Measurements from ENCODE around the gene MED8.
"Not testable (repeated sequence)": the region's sequence is repeated elsewhere in the genome, so short reads cannot be mapped to it uniquely, and the experiment has no call there.

MED8 gene

GRCh38 chr1:43421976-43422750 is 32.6 kb upstream of the MED8 start:
- DNase-seq: no peak

GRCh38 chr1:43421396-43421795 is 31.8 kb upstream of the MED8 start:
- no peak for DNase-seq

GRCh38 chr1:43420874-43421273 is 31.3 kb upstream of the MED8 start:
- DNase-seq: no peak

- no peak for DNase-seq
Measured at GRCh38 chr1:43419627-43420425, 30.2 kb upstream of the MED8 start.

- no peak for DNase-seq
Measured at GRCh38 chr1:43418858-43419257, 29.3 kb upstream of the MED8 start.

GRCh38 chr1:43415901-43416300 is 26.3 kb upstream of the MED8 start:
- DNase-seq: no peak

- DNase-seq: peak; percentile 91
Measured at GRCh38 chr1:43414634-43415223, 25.1 kb upstream of the MED8 start.

- not testable (repeated sequence) for DNase-seq
Measured at GRCh38 chr1:43413426-43413825, 23.8 kb upstream of the MED8 start.

- no peak for DNase-seq
Measured at GRCh38 chr1:43410571-43410970, 21.0 kb upstream of the MED8 start.

GRCh38 chr1:43405876-43406234 is 16.3 kb upstream of the MED8 start:
- no peak for DNase-seq

- peak; percentile 95 for DNase-seq
Measured at GRCh38 chr1:43405219-43405875, 15.7 kb upstream of the MED8 start.

GRCh38 chr1:43404353-43404752 is 14.8 kb upstream of the MED8 start:
- no peak for DNase-seq

- peak; percentile 30 for DNase-seq
Measured at GRCh38 chr1:43402089-43402865, 12.7 kb upstream of the MED8 start.

- not testable (repeated sequence) for DNase-seq
Measured at GRCh38 chr1:43400441-43400840, 10.8 kb upstream of the MED8 start.

GRCh38 chr1:43398227-43398626 is 8.6 kb upstream of the MED8 start:
- DNase-seq: peak; percentile 58

GRCh38 chr1:43396059-43396458 is 6.5 kb upstream of the MED8 start:
- DNase-seq: no peak

- no peak for DNase-seq
Measured at GRCh38 chr1:43395523-43395922, 5.9 kb upstream of the MED8 start.

- no peak for DNase-seq
Measured at GRCh38 chr1:43392702-43393101, 3.1 kb upstream of the MED8 start.

- DNase-seq: no peak
Measured at GRCh38 chr1:43388613-43389012, 987 bp downstream of the MED8 start.

- DNase-seq: no peak
Measured at GRCh38 chr1:43387976-43388599, 1.5 kb downstream of the MED8 start.

GRCh38 chr1:43386676-43387075 is 2.9 kb downstream of the MED8 start:
- no peak for DNase-seq

- peak; percentile 11 for DNase-seq
Measured at GRCh38 chr1:43383449-43383848, 6.2 kb downstream of the MED8 start.

Measured in hematopoietic multipotent progenitor cell treated with erythropoietin and hydrocortisone succinate and interleukin-3 and kit ligand, for 4 days (in vitro differentiated cells).